Mononuclear cell (primary cell): ENCODE results near the gene SH2D7. TPM values are rescaled to one million over a fixed set of nuclear protein-coding genes. Genes with fewer than 3 reads are reported as not detected.

Experiments used
- H3K27me3 ChIP-seq: 2 replicates; pipeline ENCODE4 v1.6.0; 2011; ENCODE audit warnings: low read length, control low read depth; ENCODE audit not compliant: insufficient read depth
- H3K4me1 ChIP-seq: 2 replicates; pipeline ENCODE4 v1.5.1; 2011; ENCODE audit warnings: mild to moderate bottlenecking, low read length, control low read depth; ENCODE audit not compliant: insufficient read depth
- H3K4me3 ChIP-seq: 2 replicates; pipeline ENCODE4 v1.5.1; 2011; ENCODE audit warnings: mild to moderate bottlenecking, low read length, moderate library complexity
- H3K9me3 ChIP-seq: 2 replicates; pipeline ENCODE4 v1.5.1; 2011; ENCODE audit warnings: low read depth, mild to moderate bottlenecking, control low read depth, low read length
- total RNA-seq: library from RNA; depleted of rRNA; stranded (reverse); fragments of >200 nt; gene quantifications from one replicate; pipeline ENCODE4 v1.2.3, GENCODE V29; 2012

The SH2D7 gene
- total RNA-seq, 1 donor = not detected

- no peaks in the 10 kb centered on the region for H3K27me3 ChIP-seq
- peaks cover 90% of the 10 kb centered on the region for H3K4me1 ChIP-seq
- H3K9me3 ChIP-seq = no peaks in the 10 kb centered on the region
- no peak overlapping the region for H3K4me3 ChIP-seq
Measured at GRCh38 chr15:78055919-78056713, 36.2 kb upstream of the SH2D7 start.

GRCh38 chr15:78056714-78057269 is 35.6 kb upstream of the SH2D7 start:
- Histone ChIP-seq H3K9me3 (no peaks in the 10 kb centered on the region), H3K4me1 (peaks cover 88% of the 10 kb centered on the region), H3K27me3 (no peaks in the 10 kb centered on the region), H3K4me3 (no peak overlapping the region)

- no peaks in the 10 kb centered on the region for H3K9me3 ChIP-seq
- no peak overlapping the region for H3K4me3 ChIP-seq
- peaks cover 85% of the 10 kb centered on the region for H3K4me1 ChIP-seq
- H3K27me3 ChIP-seq = no peaks in the 10 kb centered on the region
Measured at GRCh38 chr15:78057803-78058202, 34.6 kb upstream of the SH2D7 start.

DNA sequence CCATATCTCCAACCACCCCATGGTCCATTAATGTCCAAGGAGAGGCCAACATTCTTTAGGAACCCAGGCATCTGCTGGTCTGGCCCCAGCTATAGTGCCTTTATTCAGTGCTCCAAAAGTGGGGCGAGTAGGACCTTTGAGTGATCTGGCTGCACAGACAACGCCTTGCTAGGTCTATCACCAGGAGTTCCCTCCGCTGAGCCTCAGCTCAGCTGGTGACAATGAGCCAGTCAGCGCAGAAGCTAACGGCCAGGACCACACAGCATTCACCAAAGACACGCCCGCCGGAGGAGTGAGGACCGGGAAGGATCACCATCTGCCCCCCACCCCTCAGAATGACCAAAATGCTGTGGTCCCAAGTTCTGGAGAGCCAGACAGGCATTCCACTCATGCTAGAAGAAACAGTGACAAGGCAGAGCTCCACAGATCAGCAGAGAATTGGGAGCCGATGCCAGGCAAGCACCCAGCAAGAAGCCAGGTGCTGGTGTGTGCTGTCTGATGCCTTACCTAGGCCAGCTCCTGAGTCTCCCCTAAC is 33.9 kb upstream of the SH2D7 start:
- peaks cover 83% of the 10 kb centered on the region for H3K4me1 ChIP-seq
- H3K9me3 ChIP-seq = no peaks in the 10 kb centered on the region
- H3K4me3 ChIP-seq = no peak overlapping the region
- no peaks in the 10 kb centered on the region for H3K27me3 ChIP-seq

- H3K4me3 ChIP-seq = no peak overlapping the region
- H3K9me3 ChIP-seq = no peaks in the 10 kb centered on the region
- H3K27me3 ChIP-seq = no peaks in the 10 kb centered on the region
- peaks cover 85% of the 10 kb centered on the region for H3K4me1 ChIP-seq
Measured at GRCh38 chr15:78059110-78059839, 33.1 kb upstream of the SH2D7 start.

DNA sequence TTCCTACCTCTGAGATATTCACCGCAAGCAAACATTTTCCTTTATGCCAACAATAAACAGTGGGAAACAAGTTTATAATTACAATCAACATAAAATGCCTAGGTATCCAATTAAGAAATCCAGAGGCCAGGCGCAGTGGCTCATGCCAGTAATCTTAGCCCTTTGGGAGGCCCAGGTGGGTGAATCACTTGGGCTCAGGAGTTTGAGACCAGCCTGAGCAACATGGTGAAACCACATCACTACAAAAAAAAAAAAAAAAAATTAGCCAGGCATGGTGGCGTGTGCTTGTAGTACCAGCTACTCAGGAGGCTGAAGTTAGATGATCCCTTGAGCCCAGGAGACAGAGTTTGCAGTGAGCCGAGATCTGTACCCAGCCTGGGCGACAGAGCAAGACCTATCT is 32.1 kb upstream of the SH2D7 start:
- Histone ChIP-seq H3K4me3 (no peak overlapping the region), H3K9me3 (no peaks in the 10 kb centered on the region), H3K27me3 (no peaks in the 10 kb centered on the region), H3K4me1 (peaks cover 87% of the 10 kb centered on the region)

GRCh38 chr15:78061963-78062427 is 30.4 kb upstream of the SH2D7 start:
- Histone ChIP-seq H3K9me3 (no peaks in the 10 kb centered on the region), H3K4me3 (no peak overlapping the region), H3K27me3 (no peaks in the 10 kb centered on the region), H3K4me1 (peaks cover 87% of the 10 kb centered on the region)

- H3K4me1 ChIP-seq = peaks cover 87% of the 10 kb centered on the region
- no peak overlapping the region for H3K4me3 ChIP-seq
- H3K9me3 ChIP-seq = no peaks in the 10 kb centered on the region
- no peaks in the 10 kb centered on the region for H3K27me3 ChIP-seq
Measured at GRCh38 chr15:78063217-78063616, 29.1 kb upstream of the SH2D7 start.

GRCh38 chr15:78063970-78064385 is 28.4 kb upstream of the SH2D7 start:
- no peak overlapping the region for H3K4me3 ChIP-seq
- no peaks in the 10 kb centered on the region for H3K9me3 ChIP-seq
- H3K27me3 ChIP-seq = no peaks in the 10 kb centered on the region
- H3K4me1 ChIP-seq = peaks cover 87% of the 10 kb centered on the region

DNA sequence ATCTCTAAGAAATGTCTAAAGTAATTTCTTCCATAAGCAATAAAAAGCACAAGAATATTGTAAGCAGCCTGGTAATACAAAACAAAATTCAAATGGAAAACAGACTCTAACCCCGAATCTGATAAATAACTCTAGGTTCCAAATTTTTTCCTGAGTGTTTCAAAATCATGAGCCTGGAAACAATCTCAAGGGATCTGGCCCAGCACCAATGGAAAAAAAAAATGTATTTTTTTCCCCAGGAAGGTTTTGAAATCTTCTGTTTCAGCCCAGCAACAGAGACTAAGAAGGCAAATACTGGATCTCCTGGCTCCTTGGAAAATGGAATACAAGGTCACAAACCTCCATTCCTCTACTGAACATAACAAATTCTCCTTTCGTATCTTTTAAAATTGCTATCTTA is 27.8 kb upstream of the SH2D7 start:
- Histone ChIP-seq H3K4me3 (no peak overlapping the region), H3K9me3 (no peaks in the 10 kb centered on the region), H3K4me1 (peaks cover 87% of the 10 kb centered on the region), H3K27me3 (no peaks in the 10 kb centered on the region)

GRCh38 chr15:78065284-78065872 is 27.0 kb upstream of the SH2D7 start:
- Histone ChIP-seq H3K27me3 (no peaks in the 10 kb centered on the region), H3K4me3 (no peak overlapping the region), H3K9me3 (no peaks in the 10 kb centered on the region), H3K4me1 (peaks cover 90% of the 10 kb centered on the region)

DNA sequence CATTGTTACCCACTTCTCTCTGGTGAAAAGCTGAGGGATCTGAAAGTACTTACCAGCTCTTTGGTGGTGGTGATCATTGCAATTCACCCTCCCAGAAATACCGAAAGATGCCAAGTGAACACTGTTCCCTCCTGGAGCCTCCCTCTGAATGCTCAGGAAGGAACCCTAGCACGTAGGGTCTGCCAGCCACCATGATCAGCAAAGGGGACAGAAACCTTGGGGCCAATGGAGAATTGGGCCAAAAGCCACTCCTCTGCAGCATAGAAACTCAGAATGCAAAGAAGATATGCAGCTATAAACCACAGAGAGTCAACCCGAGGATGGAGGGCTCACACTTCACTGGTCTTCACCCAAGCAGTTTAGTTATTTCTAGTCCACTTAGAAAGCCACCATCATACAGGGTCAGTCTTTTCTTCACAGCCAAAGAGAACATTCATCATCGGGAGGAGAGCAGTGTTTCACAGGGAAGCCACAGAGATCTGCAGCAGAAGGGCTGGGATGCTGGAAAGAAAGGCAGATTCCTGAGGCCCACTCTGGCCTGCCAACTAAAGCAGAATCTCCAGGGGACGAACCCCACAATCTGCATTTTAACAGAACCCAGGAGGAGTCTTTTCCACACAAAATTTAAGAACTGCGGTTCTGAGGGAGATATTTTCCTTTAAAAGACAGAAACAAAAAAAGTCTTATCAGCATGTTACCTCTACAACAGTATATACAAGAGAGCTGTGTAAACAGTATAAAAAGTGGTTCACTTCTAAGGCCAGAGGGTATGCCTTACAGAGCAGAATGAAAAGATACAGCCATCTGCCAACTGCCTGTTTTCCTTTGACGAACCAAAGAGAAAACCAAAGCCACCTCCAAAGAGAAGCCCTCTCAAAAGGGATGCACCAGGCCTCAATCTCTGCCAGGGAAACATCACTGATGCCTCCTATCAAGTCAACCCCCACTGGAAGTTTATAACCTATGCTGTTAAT is 26.1 kb upstream of the SH2D7 start:
- Histone ChIP-seq H3K4me3 (no peak overlapping the region), H3K27me3 (no peaks in the 10 kb centered on the region), H3K4me1 (peaks cover 90% of the 10 kb centered on the region), H3K9me3 (no peaks in the 10 kb centered on the region)

- Histone ChIP-seq H3K4me1 (peaks cover 94% of the 10 kb centered on the region), H3K4me3 (no peak overlapping the region), H3K9me3 (no peaks in the 10 kb centered on the region), H3K27me3 (no peaks in the 10 kb centered on the region)
Measured at GRCh38 chr15:78067328-78068228, 24.8 kb upstream of the SH2D7 start.
